PC-3 (cell line): Measurements from ENCODE around the gene BNIP3. TPM values are rescaled to one million over a fixed set of nuclear protein-coding genes. Genes with fewer than 3 reads are reported as not detected.

Experiments
- ATAC-seq: fragments of 200-7000 bp; cut with Tn5 transposase; 2 replicates; pipeline ENCODE4 v1.9.1; 2020; ENCODE audit warnings: mild to moderate bottlenecking, moderate library complexity
- BruUV-seq: library from RNA; stranded (reverse); fragments of 400-500 nt; replicated peaks from 2 replicates; lab custom pipeline; 2021; lab: Mats Ljungman, UMichigan
- CTCF ChIA-PET: fragments of 300-600 bp; sonication (Branson Sonifier 250); formaldehyde crosslinking; loops from one replicate; lab custom pipeline; 2022; ENCODE audit warnings: antibody characterized with exemption; lab: Charles Lee
- POLR2A ChIA-PET: fragments of 300-600 bp; sonication (Branson Sonifier 250); formaldehyde crosslinking; loops from one replicate; lab custom pipeline; 2022; ENCODE audit warnings: antibody characterized with exemption; ENCODE audit not compliant: unreplicated experiment; lab: Charles Lee
- DNase-seq: peaks from one replicate; pipeline ENCODE4 v3.0.0-alpha.2; 2015
- H2AFZ ChIP-seq: fragments of 300-600 bp; sonication (generic); 2 replicates; pipeline ENCODE4 v1.6.0; 2016; ENCODE audit warnings: antibody characterized with exemption, low read length
- H3F3A ChIP-seq: fragments of 300-600 bp; sonication (generic); one replicate; pipeline ENCODE4 v1.6.0; 2017; ENCODE audit warnings: antibody characterized with exemption, low read length, control low read depth, mild to moderate bottlenecking; ENCODE audit not compliant: unreplicated experiment
- H3K27ac ChIP-seq: fragments of 300-600 bp; sonication (generic); 2 replicates; pipeline ENCODE4 v1.5.1; 2016; ENCODE audit warnings: mild to moderate bottlenecking, low read length
- H3K27me3 ChIP-seq: fragments of 300-600 bp; sonication (generic); 2 replicates; pipeline ENCODE4 v1.6.1; 2016; ENCODE audit warnings: low read length, mixed read lengths
- H3K36me3 ChIP-seq: fragments of 300-600 bp; sonication (generic); 2 replicates; pipeline ENCODE4 v1.6.1; 2016; ENCODE audit warnings: low read depth, mixed run types, low read length, mixed read lengths
- H3K4me1 ChIP-seq: fragments of 300-600 bp; sonication (generic); 2 replicates; pipeline ENCODE4 v1.5.1; 2016; ENCODE audit warnings: low read length; ENCODE audit not compliant: insufficient read depth
- H3K4me2 ChIP-seq: fragments of 300-600 bp; sonication (generic); 2 replicates; pipeline ENCODE4 v1.6.0; 2016; ENCODE audit warnings: low read length
- H3K4me3 ChIP-seq: fragments of 300-600 bp; sonication (generic); 2 replicates; pipeline ENCODE4 v1.5.1; 2016; ENCODE audit warnings: mild to moderate bottlenecking, low read length, mixed read lengths
- H3K79me2 ChIP-seq: fragments of 300-600 bp; sonication (generic); 2 replicates; pipeline ENCODE4 v1.6.1; 2017; ENCODE audit warnings: low read length, mixed read lengths
- H3K9ac ChIP-seq: fragments of 300-600 bp; sonication (generic); 2 replicates; pipeline ENCODE4 v1.6.0; 2016; ENCODE audit warnings: mild to moderate bottlenecking, low read length
- H3K9me2 ChIP-seq: fragments of 300-600 bp; sonication (generic); replicated peaks from 2 replicates; pipeline ENCODE4 v1.6.1; 2016; ENCODE audit warnings: mixed run types, low read length, mixed read lengths
- H3K9me3 ChIP-seq: fragments of 300-600 bp; sonication (generic); 2 replicates; pipeline ENCODE4 v1.6.1; 2016; ENCODE audit warnings: low read length, mixed read lengths
- H4K20me1 ChIP-seq: fragments of 300-600 bp; sonication (generic); 2 replicates; pipeline ENCODE4 v1.6.1; 2016; ENCODE audit warnings: low read length, mixed read lengths
- CTCF ChIP-seq: fragments of 300-600 bp; sonication (generic); conservative IDR thresholded peaks from 2 replicates; pipeline ENCODE4 v1.5.1; 2017; ENCODE audit warnings: antibody characterized with exemption, low read depth, mild to moderate bottlenecking, low read length
- EZH2 ChIP-seq: fragments of 300-600 bp; sonication (generic); IDR thresholded peaks from one replicate; pipeline ENCODE4 v1.6.1; 2017; ENCODE audit warnings: antibody characterized with exemption, mild to moderate bottlenecking, low read length; ENCODE audit not compliant: unreplicated experiment
- EZH2phosphoT487 ChIP-seq: fragments of 300-600 bp; sonication (generic); IDR thresholded peaks from 2 replicates; pipeline ENCODE4 v1.6.1; 2018; ENCODE audit warnings: mild to moderate bottlenecking, antibody characterized with exemption, low read length, borderline replicate concordance
- intact Hi-C: fragments of 100-400 bp; cut with micrococcal nuclease; formaldehyde crosslinking; loops from 2 replicates; pipeline ENCODE4 v1.9.0; 2023
- total RNA-seq: library from RNA; depleted of rRNA; stranded (reverse); fragments of >200 nt; gene quantifications from 2 replicates; pipeline ENCODE4 v1.2.3, GENCODE V29; 2014

Gene BNIP3
- total RNA-seq, 1 experiment from 2014 or later = 225 TPM

GRCh38 chr10:131942455-131942854, 39.3 kb downstream of the BNIP3 start:
- DNase-seq (no peak), ATAC-seq (no peak)
- ChIA-PET CTCF (interaction anchor here (1.7 kb wide), 1 partner anchor 57 kb away, joined by 13 read pairs; no protein-coding TSS in a partner anchor), POLR2A (no interaction called here)
- peaks cover 11% of the 10 kb centered on the region; the same call in 1 of the 2 replicates for H3K36me3 ChIP-seq
- peaks cover 8% of the 10 kb centered on the region for H3F3A ChIP-seq
- no peak overlapping the region for H2AFZ ChIP-seq
- intact Hi-C loops = no loop called here
- TF ChIP-seq CTCF = no peak
- H3K27me3 ChIP-seq = no peaks in the 10 kb centered on the region
- H3K9ac ChIP-seq = no peak overlapping the region
- no peak overlapping the region for H3K4me2 ChIP-seq
- BruUV-seq = no TSS peak
- H3K9me3 ChIP-seq = no peaks in the 10 kb centered on the region
- peaks cover 10% of the 10 kb centered on the region; the same call in 1 of the 2 replicates for H3K79me2 ChIP-seq
- H3K4me1 ChIP-seq = peaks cover 35% of the 10 kb centered on the region
- H3K9me2 ChIP-seq = no peaks in the 10 kb centered on the region
- H3K4me3 ChIP-seq = no peak overlapping the region
- 0 out of 2 replicates have a peak, but pooled peaks cover 1% of the 10 kb centered on the region for H4K20me1 ChIP-seq
- no peak overlapping the region for H3K27ac ChIP-seq

- no peak for ATAC-seq
- Histone ChIP-seq H3F3A (no peaks in the 10 kb centered on the region), H3K27ac (no peak overlapping the region), H2AFZ (no peak overlapping the region), H3K27me3 (no peaks in the 10 kb centered on the region), H3K36me3 (peaks cover 6% of the 10 kb centered on the region; the same call in 1 of the 2 replicates), H3K4me3 (no peak overlapping the region), H4K20me1 (no peaks in the 10 kb centered on the region), H3K9ac (no peak overlapping the region), H3K4me1 (no peaks in the 10 kb centered on the region), H3K9me3 (no peaks in the 10 kb centered on the region), H3K79me2 (peaks cover 34% of the 10 kb centered on the region), H3K4me2 (no peak overlapping the region), H3K9me2 (no peaks in the 10 kb centered on the region)
- intact Hi-C loops = no loop called here
- ChIA-PET POLR2A (no interaction called here), CTCF (no interaction called here)
- no peak for DNase-seq
- no TSS peak for BruUV-seq
- TF ChIP-seq CTCF (no peak), EZH2 (no peak), EZH2phosphoT487 (no peak)
Observed at GRCh38 chr10:131938681-131939080, 43.0 kb downstream of the BNIP3 start.

DNA sequence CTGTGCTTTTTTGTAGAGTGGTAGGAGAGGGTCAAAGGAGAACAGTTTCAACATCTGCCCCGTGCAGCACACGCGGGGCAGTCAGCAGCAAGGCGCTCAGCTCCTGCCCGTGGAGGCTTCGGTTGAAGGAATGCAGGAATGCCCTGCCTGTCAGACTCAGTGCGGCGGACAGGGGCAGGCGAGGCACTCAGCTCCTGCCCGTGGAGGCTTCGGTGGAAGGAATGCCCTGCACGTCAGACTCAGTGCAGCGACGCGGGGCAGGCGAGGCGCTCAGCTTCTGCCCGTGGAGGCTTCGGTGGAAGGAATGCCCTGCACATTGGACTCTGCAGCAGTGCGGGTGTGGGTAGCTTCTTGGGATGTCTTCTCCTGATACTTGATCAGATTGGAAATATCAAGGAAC, 43.9 kb downstream of the BNIP3 start:
- Histone ChIP-seq H3K79me2 (peaks cover 43% of the 10 kb centered on the region), H3K36me3 (peaks cover 6% of the 10 kb centered on the region; the same call in 1 of the 2 replicates), H4K20me1 (no peaks in the 10 kb centered on the region), H3K9me3 (no peaks in the 10 kb centered on the region), H3F3A (no peaks in the 10 kb centered on the region), H3K4me2 (no peak overlapping the region), H3K4me1 (no peaks in the 10 kb centered on the region), H3K4me3 (no peak overlapping the region), H3K27me3 (no peaks in the 10 kb centered on the region), H3K27ac (no peak overlapping the region), H3K9ac (no peak overlapping the region), H2AFZ (no peak overlapping the region), H3K9me2 (no peaks in the 10 kb centered on the region)
- POLR2A ChIA-PET = no interaction called here
- ATAC-seq (no peak), DNase-seq (no peak)
- intact Hi-C loops = no loop called here
- TF ChIP-seq EZH2phosphoT487 = no peak
- CTCF ChIA-PET = no interaction called here
- BruUV-seq = no TSS peak
